Gastrocnemius medialis (tissue), 4 donors: Measurements from ENCODE around the gene CASZ1. TPM values are rescaled to one million over a fixed set of nuclear protein-coding genes. Genes with fewer than 3 reads are reported as not detected.

Experiments
- ATAC-seq, 2 donors: fragments of 150-250 bp; one replicate each; pipeline ENCODE4 v1.9.1; 2016
- DNase-seq, 2 donors: peaks; one replicate each; pipeline ENCODE4 v3.0.0-alpha.2; 2019
- H3K27ac ChIP-seq, 4 donors: fragments of 200-600 bp; sonication (generic); 1 replicate in 1 of 4; 2 replicates in 3 of 4; pipeline ENCODE4 v1.5.1; 2016 to 2018; ENCODE audit warnings: mild to moderate bottlenecking in 2 of 4, moderate library complexity in 1 of 4
- H3K27me3 ChIP-seq, 3 donors: fragments of 200-600 bp; sonication (generic) in 2 of 3; 1 replicate in 1 of 3; 2 replicates in 2 of 3; pipeline versions ENCODE4 v1.5.1 to v1.6.0; 2016 to 2019; ENCODE audit warnings: mild to moderate bottlenecking in 1 of 3, moderate library complexity in 1 of 3
- H3K36me3 ChIP-seq, 2 donors: fragments of 200-600 bp; sonication (generic) in 1 of 2; one replicate each; pipeline ENCODE4 v1.5.1; 2017 to 2018
- H3K4me1 ChIP-seq, 2 donors: fragments of 200-600 bp; sonication (generic) in 1 of 2; one replicate each; pipeline ENCODE4 v1.5.1; 2016 to 2017; ENCODE audit warnings: mild to moderate bottlenecking in 2 of 2
- H3K4me3 ChIP-seq, 4 donors: fragments of 200-600 bp; sonication (generic) in 3 of 4; 1 replicate in 1 of 4; 2 replicates in 3 of 4; pipeline ENCODE4 v1.5.1; 2016 to 2019; ENCODE audit warnings: mild to moderate bottlenecking in 2 of 4
- H3K9me3 ChIP-seq, 3 donors: fragments of 200-600 bp; sonication (generic) in 2 of 3; 1 replicate in 1 of 3; 2 replicates in 2 of 3; pipeline ENCODE4 v1.5.1; 2016 to 2019
- POLR2A ChIP-seq, 2 donors: fragments of 450-650 bp; IDR thresholded peaks; one replicate each; pipeline ENCODE4 v1.6.1; 2017; ENCODE audit warnings: antibody characterized with exemption in 2 of 2, mild to moderate bottlenecking in 2 of 2, moderate library complexity in 2 of 2
- in situ Hi-C, 4 donors: fragments of 200-750 bp; cut with MboI; loops; one replicate each; pipeline versions ENCODE4 v1.15.0 to v1.8.0; 2017; ENCODE audit warnings: low sequenced_read_pairs in 4 of 4
- intact Hi-C: fragments of 100-400 bp; cut with DNase I; formaldehyde crosslinking; loops from one replicate; pipeline ENCODE4 v1.15.1; 2023; ENCODE audit warnings: low total_unique reads
- total RNA-seq, 4 donors: library from RNA; depleted of rRNA; stranded (reverse); fragments of >200 nt; gene quantifications; one replicate each; pipeline versions ENCODE4 v1.1.0 to v1.2.3, GENCODE V29; 2016
- TF ChIP-seq, protein P1 (sequence below), 5 experiments: fragments of 450-650 bp in 3 of 5; fragments of 200-600 bp in 2 of 5; sonication (generic) in 2 of 5; IDR thresholded peaks in 4 of 5; conservative IDR thresholded peaks in 1 of 5; 1 replicate in 4 of 5; 2 replicates in 1 of 5; pipeline ENCODE4 v1.5.1; 2016 to 2019; ENCODE audit warnings: antibody characterized with exemption in 5 of 5, mild to moderate bottlenecking in 3 of 5, moderate library complexity in 3 of 5

Gene CASZ1
- total RNA-seq, 4 donors from 2014 or later: 19.1 to 121 (median 80.6) TPM

DNA sequence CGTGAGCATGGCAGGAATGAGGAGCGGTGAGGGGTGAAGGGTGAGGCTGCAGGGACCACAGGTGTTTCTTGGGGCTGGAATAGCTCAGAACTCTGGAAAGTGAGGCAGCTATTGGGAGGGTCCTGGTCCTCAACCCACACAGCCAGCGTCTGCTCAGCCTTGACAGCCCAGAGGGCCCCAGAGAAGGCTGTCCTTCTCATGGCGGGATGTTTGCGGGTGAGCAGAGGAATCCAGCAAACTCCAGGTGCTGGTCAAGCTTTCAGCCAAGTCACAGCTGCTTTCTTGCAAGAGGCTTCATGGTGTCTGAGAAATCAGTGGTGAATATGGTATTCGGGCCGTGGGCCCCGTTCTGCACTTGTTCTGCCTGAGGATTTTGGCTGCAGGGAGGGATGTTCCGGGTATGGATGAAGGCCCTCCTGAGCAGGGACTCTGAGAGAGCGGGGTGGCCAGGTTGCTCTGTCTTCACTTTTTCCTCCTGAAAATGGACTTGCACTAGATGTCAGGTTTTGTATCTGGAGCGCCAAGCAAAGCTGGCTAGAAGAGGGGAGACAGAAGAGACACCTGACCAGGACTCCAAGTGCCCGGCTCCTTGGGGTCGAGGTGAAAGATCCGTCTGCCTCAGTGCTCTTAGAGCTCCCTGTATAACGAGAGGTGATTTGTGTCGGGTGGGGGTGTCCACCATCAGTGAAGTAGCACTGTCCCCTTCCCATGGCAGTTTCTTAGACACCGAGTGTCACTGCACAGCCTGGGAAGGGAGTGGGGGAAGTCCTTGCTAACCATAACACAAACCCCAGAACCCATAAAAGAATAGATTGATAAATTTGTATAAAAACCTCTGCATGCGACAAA, 181.8 kb downstream of the CASZ1 start:
- no peak for DNase-seq
- H3K27ac ChIP-seq: no peak overlapping the region
- H3K36me3 ChIP-seq: no peaks in the 10 kb centered on the region
- no peak for ATAC-seq
- H3K27me3 ChIP-seq: no peaks in the 10 kb centered on the region
- no peak for TF ChIP-seq POLR2A (IDR thresholded peaks at IDR 0.05)
- TF ChIP-seq, protein P1, sequence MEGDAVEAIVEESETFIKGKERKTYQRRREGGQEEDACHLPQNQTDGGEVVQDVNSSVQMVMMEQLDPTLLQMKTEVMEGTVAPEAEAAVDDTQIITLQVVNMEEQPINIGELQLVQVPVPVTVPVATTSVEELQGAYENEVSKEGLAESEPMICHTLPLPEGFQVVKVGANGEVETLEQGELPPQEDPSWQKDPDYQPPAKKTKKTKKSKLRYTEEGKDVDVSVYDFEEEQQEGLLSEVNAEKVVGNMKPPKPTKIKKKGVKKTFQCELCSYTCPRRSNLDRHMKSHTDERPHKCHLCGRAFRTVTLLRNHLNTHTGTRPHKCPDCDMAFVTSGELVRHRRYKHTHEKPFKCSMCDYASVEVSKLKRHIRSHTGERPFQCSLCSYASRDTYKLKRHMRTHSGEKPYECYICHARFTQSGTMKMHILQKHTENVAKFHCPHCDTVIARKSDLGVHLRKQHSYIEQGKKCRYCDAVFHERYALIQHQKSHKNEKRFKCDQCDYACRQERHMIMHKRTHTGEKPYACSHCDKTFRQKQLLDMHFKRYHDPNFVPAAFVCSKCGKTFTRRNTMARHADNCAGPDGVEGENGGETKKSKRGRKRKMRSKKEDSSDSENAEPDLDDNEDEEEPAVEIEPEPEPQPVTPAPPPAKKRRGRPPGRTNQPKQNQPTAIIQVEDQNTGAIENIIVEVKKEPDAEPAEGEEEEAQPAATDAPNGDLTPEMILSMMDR (IDR thresholded peaks at IDR 0.05 in 4 of 5, conservative IDR thresholded peaks at IDR 0.05 in 1 of 5): no peak
- no peak overlapping the region for H3K4me3 ChIP-seq
- peaks cover 5 to 22% of the 10 kb centered on the region in 2 donors for H3K4me1 ChIP-seq
- in situ Hi-C loops: no loop called here
- intact Hi-C loops: loop anchor here (5.0 kb wide), 3 partner anchors 48 to 248 kb away; no protein-coding TSS in a partner anchor
- no peaks in the 10 kb centered on the region for H3K9me3 ChIP-seq

DNA sequence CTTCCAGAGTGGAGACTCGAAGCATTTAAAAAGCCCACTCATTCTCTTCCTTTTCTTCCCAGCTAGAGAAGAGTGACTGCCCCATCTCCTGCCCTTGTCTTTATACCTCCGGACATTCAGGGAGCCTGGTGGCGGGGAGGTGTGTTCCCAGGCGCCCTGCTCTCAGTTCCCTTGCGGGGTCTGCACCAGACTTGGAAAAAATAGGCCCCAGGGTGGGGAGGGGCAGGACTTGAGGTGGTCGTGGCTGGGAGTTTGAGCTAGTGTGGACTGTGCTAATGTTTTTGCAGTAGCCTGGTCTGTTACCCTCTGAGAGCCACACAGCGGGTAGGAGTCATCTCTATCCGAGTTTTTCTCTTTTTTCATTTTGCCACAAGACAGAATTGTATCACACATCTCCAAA, 182.6 kb downstream of the CASZ1 start:
- no peak for TF ChIP-seq POLR2A (IDR thresholded peaks at IDR 0.05)
- TF ChIP-seq, protein P1 (IDR thresholded peaks at IDR 0.05 in 4 of 5, conservative IDR thresholded peaks at IDR 0.05 in 1 of 5): no peak
- H3K4me3 ChIP-seq: no peak overlapping the region
- H3K9me3 ChIP-seq: no peaks in the 10 kb centered on the region
- DNase-seq: no peak
- in situ Hi-C loops: no loop called here
- H3K27me3 ChIP-seq: no peaks in the 10 kb centered on the region
- intact Hi-C loops: loop anchor here (5.0 kb wide), 3 partner anchors 48 to 248 kb away; no protein-coding TSS in a partner anchor
- no peak for ATAC-seq
- no peaks in the 10 kb centered on the region for H3K36me3 ChIP-seq
- no peak overlapping the region for H3K27ac ChIP-seq
- H3K4me1 ChIP-seq: peaks cover 5 to 22% of the 10 kb centered on the region in 2 donors

DNA sequence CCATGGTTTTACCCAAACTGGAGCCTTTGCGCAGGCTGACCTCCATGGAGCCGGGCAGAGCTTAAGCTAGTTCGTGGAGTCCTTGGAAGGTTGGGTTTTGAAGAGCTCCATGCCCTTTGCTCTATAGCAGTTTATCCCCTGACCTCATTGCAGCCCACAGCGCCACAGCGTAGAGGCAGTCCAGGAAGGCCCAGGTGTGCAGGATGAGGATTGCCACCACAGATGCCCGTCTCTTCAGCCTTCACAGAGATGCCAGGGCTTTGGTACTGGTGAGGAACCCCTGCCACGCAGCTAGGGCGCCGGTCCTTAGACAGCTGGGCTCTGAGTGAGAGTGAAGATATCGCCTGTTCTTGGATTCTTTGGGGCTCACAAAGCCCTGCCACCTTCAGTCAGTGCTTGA, 183.1 kb downstream of the CASZ1 start:
- Histone ChIP-seq H3K27me3 (no peaks in the 10 kb centered on the region), H3K27ac (no peak overlapping the region), H3K4me3 (no peak overlapping the region), H3K4me1 (peaks cover 5 to 22% of the 10 kb centered on the region in 2 donors), H3K36me3 (no peaks in the 10 kb centered on the region), H3K9me3 (no peaks in the 10 kb centered on the region)
- ATAC-seq: no peak
- no peak for TF ChIP-seq POLR2A (IDR thresholded peaks at IDR 0.05)
- TF ChIP-seq, protein P1 (IDR thresholded peaks at IDR 0.05 in 4 of 5, conservative IDR thresholded peaks at IDR 0.05 in 1 of 5): no peak
- in situ Hi-C loops (no loop called here), intact Hi-C loops (loop anchor here (5.0 kb wide), 3 partner anchors 49 to 249 kb away; no protein-coding TSS in a partner anchor)
- no peak for DNase-seq

DNA sequence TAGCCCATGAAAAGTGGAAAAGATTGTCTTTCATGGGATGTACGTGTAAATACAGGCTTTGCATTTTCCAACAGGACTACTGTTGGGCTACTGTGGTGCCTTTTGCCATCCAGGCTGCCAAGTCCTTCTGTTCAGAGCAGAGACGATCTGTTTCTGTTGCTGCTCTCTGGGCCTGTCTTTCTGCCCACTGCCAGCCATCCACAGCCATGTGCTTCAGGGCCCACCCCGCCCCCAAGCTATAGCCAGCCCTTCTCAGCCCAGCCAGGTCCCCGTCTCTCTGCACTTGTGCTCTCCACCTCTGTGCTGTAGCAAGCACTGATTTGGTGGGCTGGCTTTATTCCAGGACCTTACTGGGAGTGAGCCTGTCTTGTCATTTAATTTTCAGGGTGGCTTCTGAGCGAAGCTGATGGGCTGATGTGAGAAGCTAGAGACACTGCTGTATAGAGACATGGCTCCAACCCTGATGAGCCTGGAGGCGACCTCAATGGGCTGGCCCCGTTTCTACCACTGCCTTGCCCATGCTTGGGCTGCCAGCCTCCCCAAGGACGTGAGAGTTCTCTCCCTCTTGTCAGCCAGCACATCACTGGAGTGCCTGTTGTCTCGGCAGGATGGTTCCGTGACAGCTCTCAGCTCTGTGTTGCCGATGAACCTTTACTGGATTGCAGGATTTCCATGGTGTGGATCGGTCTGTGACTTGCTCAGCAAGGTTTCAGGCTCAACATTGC, 183.8 kb downstream of the CASZ1 start:
- TF ChIP-seq, protein P1 (IDR thresholded peaks at IDR 0.05 in 4 of 5, conservative IDR thresholded peaks at IDR 0.05 in 1 of 5): no peak
- no peak for TF ChIP-seq POLR2A (IDR thresholded peaks at IDR 0.05)
- in situ Hi-C loops (no loop called here), intact Hi-C loops (loop anchor here (5.0 kb wide), 3 partner anchors 50 to 250 kb away; no protein-coding TSS in a partner anchor)
- Histone ChIP-seq H3K27ac (peak overlapping the region; percentile 3 to 73 (median 64)), H3K4me3 (no peak overlapping the region), H3K4me1 (peaks cover 5 to 22% of the 10 kb centered on the region in 2 donors), H3K27me3 (no peaks in the 10 kb centered on the region), H3K9me3 (no peaks in the 10 kb centered on the region), H3K36me3 (no peaks in the 10 kb centered on the region)
- no peak for DNase-seq
- peak in 1 of 2 donors; percentile 18 for ATAC-seq
